ENCODE data around the gene ASXL1.

Gene ASXL1

DNA sequence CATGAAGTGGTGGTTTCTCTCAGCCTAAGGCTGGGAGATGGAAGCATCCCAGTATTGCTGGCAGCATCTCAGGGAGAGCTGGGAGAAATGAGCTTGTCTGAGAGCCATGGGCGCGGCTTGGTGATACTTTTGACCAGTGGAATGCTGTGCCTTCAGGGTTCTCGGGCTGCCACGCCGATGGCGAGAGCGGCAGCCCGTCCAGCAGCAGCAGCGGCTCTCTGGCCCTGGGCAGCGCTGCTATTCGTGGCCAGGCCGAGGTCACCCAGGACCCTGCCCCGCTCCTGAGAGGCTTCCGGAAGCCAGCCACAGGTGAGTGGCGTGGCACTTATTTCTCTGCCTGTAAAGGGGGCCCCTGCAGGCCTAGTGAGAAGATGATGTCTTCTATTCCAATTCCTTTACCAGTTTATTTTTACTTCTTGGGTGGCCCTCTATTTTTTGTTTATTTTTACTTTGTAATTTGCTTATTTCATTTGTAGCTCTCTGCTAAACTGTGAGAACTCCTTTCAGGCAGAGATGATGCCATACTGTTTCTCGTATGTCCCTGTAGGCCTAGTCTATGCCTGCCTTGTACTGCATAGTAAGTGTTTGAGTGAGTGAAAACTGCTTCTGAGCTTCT, 71.7 kb downstream of the ASXL1 start:
- H3K4me3 ChIP-seq (ENCODE audit: low read depth, low read length), result no peak overlapping the region
- TF ChIP-seq, protein P1, sequence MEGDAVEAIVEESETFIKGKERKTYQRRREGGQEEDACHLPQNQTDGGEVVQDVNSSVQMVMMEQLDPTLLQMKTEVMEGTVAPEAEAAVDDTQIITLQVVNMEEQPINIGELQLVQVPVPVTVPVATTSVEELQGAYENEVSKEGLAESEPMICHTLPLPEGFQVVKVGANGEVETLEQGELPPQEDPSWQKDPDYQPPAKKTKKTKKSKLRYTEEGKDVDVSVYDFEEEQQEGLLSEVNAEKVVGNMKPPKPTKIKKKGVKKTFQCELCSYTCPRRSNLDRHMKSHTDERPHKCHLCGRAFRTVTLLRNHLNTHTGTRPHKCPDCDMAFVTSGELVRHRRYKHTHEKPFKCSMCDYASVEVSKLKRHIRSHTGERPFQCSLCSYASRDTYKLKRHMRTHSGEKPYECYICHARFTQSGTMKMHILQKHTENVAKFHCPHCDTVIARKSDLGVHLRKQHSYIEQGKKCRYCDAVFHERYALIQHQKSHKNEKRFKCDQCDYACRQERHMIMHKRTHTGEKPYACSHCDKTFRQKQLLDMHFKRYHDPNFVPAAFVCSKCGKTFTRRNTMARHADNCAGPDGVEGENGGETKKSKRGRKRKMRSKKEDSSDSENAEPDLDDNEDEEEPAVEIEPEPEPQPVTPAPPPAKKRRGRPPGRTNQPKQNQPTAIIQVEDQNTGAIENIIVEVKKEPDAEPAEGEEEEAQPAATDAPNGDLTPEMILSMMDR (IDR thresholded peaks at IDR 0.05; ENCODE audit: borderline replicate concordance, insufficient read depth, low read depth, low read length), result no peak

GRCh38 chr20:32431457-32431856, 73.3 kb downstream of the ASXL1 start:
- TF ChIP-seq, protein P1 (IDR thresholded peaks at IDR 0.05; ENCODE audit: borderline replicate concordance, insufficient read depth, low read depth, low read length), result no peak
- H3K4me3 ChIP-seq (ENCODE audit: low read depth, low read length), result no peak overlapping the region

DNA sequence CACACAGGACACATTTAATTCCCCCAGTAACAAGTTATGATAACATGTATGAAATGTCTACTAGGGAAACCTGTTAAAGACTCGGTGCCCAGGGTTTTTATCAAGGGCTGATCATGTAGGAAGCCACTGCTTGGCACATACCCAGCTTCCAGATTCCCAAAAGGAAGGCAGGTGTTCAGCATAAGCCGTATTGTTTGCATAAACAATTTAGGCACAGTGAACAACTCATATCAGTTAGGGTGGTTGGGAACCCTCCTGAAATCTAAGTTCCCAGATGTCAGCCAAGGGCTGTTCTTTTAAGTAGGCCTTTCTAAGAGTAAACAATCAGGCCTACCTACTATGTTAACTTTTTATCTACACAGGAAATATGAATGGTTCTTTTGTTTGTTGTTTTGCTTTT, 74.1 kb downstream of the ASXL1 start:
- no peak overlapping the region for H3K4me3 ChIP-seq (ENCODE audit: low read depth, low read length)
- TF ChIP-seq, protein P1 (IDR thresholded peaks at IDR 0.05; ENCODE audit: borderline replicate concordance, insufficient read depth, low read depth, low read length), result no peak

DNA sequence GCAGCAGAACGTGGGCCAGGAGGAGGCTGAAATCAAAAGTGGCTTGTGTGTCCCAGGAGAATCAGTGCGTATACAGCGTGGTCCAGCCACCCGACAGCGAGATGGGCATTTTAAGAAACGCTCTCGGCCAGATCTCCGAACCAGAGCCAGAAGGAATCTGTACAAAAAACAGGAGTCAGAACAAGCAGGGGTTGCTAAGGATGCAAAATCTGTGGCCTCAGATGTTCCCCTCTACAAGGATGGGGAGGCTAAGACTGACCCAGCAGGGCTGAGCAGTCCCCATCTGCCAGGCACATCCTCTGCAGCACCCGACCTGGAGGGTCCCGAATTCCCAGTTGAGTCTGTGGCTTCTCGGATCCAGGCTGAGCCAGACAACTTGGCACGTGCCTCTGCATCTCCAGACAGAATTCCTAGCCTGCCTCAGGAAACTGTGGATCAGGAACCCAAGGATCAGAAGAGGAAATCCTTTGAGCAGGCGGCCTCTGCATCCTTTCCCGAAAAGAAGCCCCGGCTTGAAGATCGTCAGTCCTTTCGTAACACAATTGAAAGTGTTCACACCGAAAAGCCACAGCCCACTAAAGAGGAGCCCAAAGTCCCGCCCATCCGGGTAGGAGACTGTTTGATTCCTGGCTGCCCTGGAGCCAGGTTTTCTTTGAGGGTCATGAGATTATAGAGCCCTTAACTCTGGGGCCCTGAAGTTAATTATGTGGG, 75.3 kb downstream of the ASXL1 start:
- H3K4me3 ChIP-seq (ENCODE audit: low read depth, low read length), result no peak overlapping the region
- TF ChIP-seq, protein P1 (IDR thresholded peaks at IDR 0.05; ENCODE audit: borderline replicate concordance, insufficient read depth, low read depth, low read length), result no peak

GRCh38 chr20:32434434-32434833, 76.3 kb downstream of the ASXL1 start:
- TF ChIP-seq, protein P1 (IDR thresholded peaks at IDR 0.05; ENCODE audit: borderline replicate concordance, insufficient read depth, low read depth, low read length), result no peak
- H3K4me3 ChIP-seq (ENCODE audit: low read depth, low read length), result no peak overlapping the region

GRCh38 chr20:32435449-32436107, 77.4 kb downstream of the ASXL1 start:
- TF ChIP-seq, protein P1 (IDR thresholded peaks at IDR 0.05; ENCODE audit: borderline replicate concordance, insufficient read depth, low read depth, low read length), result no peak
- no peak overlapping the region for H3K4me3 ChIP-seq (ENCODE audit: low read depth, low read length)

Measured in GM12875 (cell line).